HCT116 (cell line): Measurements from ENCODE around the gene ACTC1. TPM values are rescaled to one million over a fixed set of nuclear protein-coding genes. Genes with fewer than 3 reads are reported as not detected.

Experiments used
- ATAC-seq: fragments of 200-7000 bp; cut with Tn5 transposase; 2 replicates; pipeline ENCODE4 v1.9.1; 2020; ENCODE audit warnings: mild to moderate bottlenecking, moderate library complexity
- BruUV-seq: library from RNA; stranded (reverse); fragments of 400-500 nt; replicated peaks from 2 replicates; lab custom pipeline; 2021; lab: Mats Ljungman, UMichigan
- CTCF ChIA-PET: fragments of 300-600 bp; sonication (Branson Sonifier 250); formaldehyde crosslinking; loops from one replicate; lab custom pipeline; 2021; ENCODE audit warnings: antibody characterized with exemption; lab: Charles Lee
- POLR2A ChIA-PET: fragments of 300-600, 350-600 bp; sonication (Branson Sonifier 250); formaldehyde crosslinking; loops from one replicate; lab custom pipeline; 2021; ENCODE audit warnings: antibody characterized with exemption; lab: Charles Lee
- RAD21 ChIA-PET, 2 experiments: fragments of 300-600 bp; sonication (Branson Sonifier 250); formaldehyde crosslinking; loops; one replicate each; lab custom pipeline; 2023; ENCODE audit warnings: low total read pairs in 2 of 2; ENCODE audit not compliant: uncharacterized antibody in 2 of 2, unreplicated experiment in 2 of 2, low non-redundant PET in 1 of 2; lab: Charles Lee
- DNase-seq: peaks from one replicate; pipeline ENCODE4 v3.0.0-alpha.2; 2010; ENCODE audit warnings: low read depth, low spot score
- H2AFZ ChIP-seq: fragments of 200-600 bp; shearing (Covaris generic), sonication (generic); 2 replicates; pipeline ENCODE4 v1.6.1; 2017; ENCODE audit warnings: low read depth, mixed run types, mixed read lengths, antibody characterized with exemption, low read length; ENCODE audit not compliant: poor library complexity, severe bottlenecking
- H3K27ac ChIP-seq: 2 replicates; pipeline ENCODE4 v1.5.1; 2012; ENCODE audit warnings: low read depth, low read length
- H3K27me3 ChIP-seq: fragments of 200-600 bp; sonication (generic); 2 replicates; pipeline ENCODE4 v1.6.1; 2016; ENCODE audit warnings: mixed run types, low read length, mixed read lengths; ENCODE audit not compliant: insufficient read depth
- H3K36me3 ChIP-seq, 2 experiments: fragments of 200-500 bp in 1 of 2; fragments of 200-600 bp in 1 of 2; sonication (Bioruptor generic) in 1 of 2; sonication (generic) in 1 of 2; 2 replicates each; pipeline versions ENCODE4 v1.5.1 to v1.6.1; 2014 to 2016; ENCODE audit warnings: low read length in 2 of 2, inconsistent platforms in 1 of 2, mixed read lengths in 1 of 2, mixed run types in 1 of 2; ENCODE audit not compliant: insufficient read depth in 2 of 2, control insufficient read depth in 1 of 2
- H3K4me1 ChIP-seq, 2 experiments: fragments of 200-600 bp in 1 of 2; sonication (generic) in 1 of 2; 2 replicates each; pipeline versions ENCODE4 v1.5.1 to v1.6.1; 2012 to 2017; ENCODE audit warnings: low read length in 2 of 2, inconsistent platforms in 1 of 2, mild to moderate bottlenecking in 1 of 2, mixed read lengths in 1 of 2, mixed run types in 1 of 2, moderate library complexity in 1 of 2; ENCODE audit not compliant: insufficient read depth in 2 of 2, control insufficient read depth in 1 of 2
- H3K4me2 ChIP-seq: fragments of 200-600 bp; sonication (generic); 2 replicates; pipeline ENCODE4 v1.6.1; 2017; ENCODE audit warnings: mixed run types, low read length, mixed read lengths
- H3K4me3 ChIP-seq, 2 experiments: fragments of 200-600 bp in 1 of 2; sonication (generic) in 1 of 2; replicated peaks in 1 of 2; 2 replicates each; pipeline ENCODE4 v1.5.1; 2011 to 2016; ENCODE audit warnings: low read length in 2 of 2, control low read depth in 1 of 2, low read depth in 1 of 2, mild to moderate bottlenecking in 1 of 2, mixed read lengths in 1 of 2, mixed run types in 1 of 2
- H3K79me2 ChIP-seq: fragments of 200-600 bp; sonication (generic); 2 replicates; pipeline ENCODE4 v1.6.1; 2017; ENCODE audit warnings: mild to moderate bottlenecking, mixed run types, low read length, moderate library complexity, mixed read lengths; ENCODE audit not compliant: insufficient read depth
- H3K9ac ChIP-seq: fragments of 200-600 bp; sonication (generic); 2 replicates; pipeline ENCODE4 v1.6.1; 2016; ENCODE audit warnings: low read length, mixed read lengths
- H3K9me2 ChIP-seq: fragments of 200-600 bp; sonication (generic), shearing (Covaris generic); 2 replicates; pipeline ENCODE4 v1.6.1; 2017; ENCODE audit warnings: mixed run types, mild to moderate bottlenecking, moderate library complexity; ENCODE audit not compliant: insufficient read depth
- H3K9me3 ChIP-seq, 2 experiments: fragments of 200-500 bp in 1 of 2; fragments of 200-600 bp in 1 of 2; sonication (Bioruptor generic) in 1 of 2; sonication (generic) in 1 of 2; 2 replicates each; pipeline ENCODE4 v1.6.1; 2014 to 2017; ENCODE audit warnings: low read length in 2 of 2, mixed read lengths in 2 of 2, inconsistent platforms in 1 of 2, low read depth in 1 of 2, mild to moderate bottlenecking in 1 of 2, mixed run types in 1 of 2, moderate library complexity in 1 of 2; ENCODE audit not compliant: control insufficient read depth in 1 of 2, insufficient read depth in 1 of 2
- H4K20me1 ChIP-seq: fragments of 200-600 bp; sonication (generic), shearing (Covaris generic); 2 replicates; pipeline ENCODE4 v1.6.1; 2017; ENCODE audit warnings: mixed run types, mild to moderate bottlenecking, moderate library complexity; ENCODE audit not compliant: insufficient read depth
- CEBPB ChIP-seq: IDR thresholded peaks from 2 replicates; pipeline ENCODE4 v1.6.1; 2012; ENCODE audit warnings: low read depth
- EGR1 ChIP-seq: IDR thresholded peaks from 2 replicates; pipeline ENCODE4 v1.6.1; 2012; ENCODE audit warnings: low read depth
- ELF1 ChIP-seq: IDR thresholded peaks from 2 replicates; pipeline ENCODE4 v1.6.1; 2012; ENCODE audit warnings: low read depth, borderline replicate concordance
- EZH2 ChIP-seq: fragments of 200-600 bp; sonication (generic); IDR thresholded peaks from 2 replicates; pipeline ENCODE4 v1.6.1; 2017; ENCODE audit warnings: antibody characterized with exemption, mixed run types
- EZH2phosphoT487 ChIP-seq: fragments of 200-600 bp; IDR thresholded peaks from 2 replicates; pipeline ENCODE4 v1.6.1; 2018; ENCODE audit warnings: antibody characterized with exemption, borderline replicate concordance
- FOSL1 ChIP-seq: IDR thresholded peaks from 2 replicates; pipeline ENCODE4 v1.6.1; 2012; ENCODE audit warnings: low read depth
- SIN3A ChIP-seq: IDR thresholded peaks from 2 replicates; pipeline ENCODE4 v1.6.1; 2012; ENCODE audit warnings: low read depth
- SP1 ChIP-seq: IDR thresholded peaks from 2 replicates; pipeline ENCODE4 v1.6.1; 2012; ENCODE audit warnings: low read depth
- YY1 ChIP-seq: IDR thresholded peaks from 2 replicates; pipeline ENCODE4 v1.6.1; 2011; ENCODE audit warnings: low read length, low read depth, moderate library complexity, mild to moderate bottlenecking; ENCODE audit not compliant: insufficient replicate concordance; ENCODE audit errors: extremely low read depth
- ZFX ChIP-seq: fragments of 450-650 bp; IDR thresholded peaks from 2 replicates; pipeline ENCODE4 v1.6.1; 2017
- ZNF274 ChIP-seq: fragments of 200-500 bp; sonication (Bioruptor generic); IDR thresholded peaks from 2 replicates; pipeline ENCODE4 v1.6.1; 2014; ENCODE audit warnings: mild to moderate bottlenecking, low read depth, low read length, inconsistent platforms
- intact Hi-C: fragments of 100-400 bp; cut with micrococcal nuclease; formaldehyde crosslinking; loops from 2 replicates; pipeline ENCODE4 v1.10.0; 2022
- total RNA-seq: library from RNA; stranded (reverse); gene quantifications from one replicate; pipeline ENCODE4 v1.2.1, GENCODE V29; 2021; ENCODE audit not compliant: unreplicated experiment
- TF ChIP-seq, protein P1 (sequence below): IDR thresholded peaks from 2 replicates; pipeline ENCODE4 v1.6.1; 2012; ENCODE audit warnings: low read depth
- TF ChIP-seq, protein P2 (sequence below): IDR thresholded peaks from 2 replicates; pipeline ENCODE4 v1.6.1; 2012
- TF ChIP-seq, protein P3 (sequence below), 3 experiments: fragments of 200-600 bp in 1 of 3; sonication (generic) in 1 of 3; IDR thresholded peaks in 2 of 3; conservative IDR thresholded peaks in 1 of 3; 2 replicates each; pipeline ENCODE4 v1.5.1; 2012 to 2017; ENCODE audit warnings: low read depth in 2 of 3, low read length in 2 of 3, antibody characterized with exemption in 1 of 3, borderline replicate concordance in 1 of 3, control low read depth in 1 of 3, mild to moderate bottlenecking in 1 of 3, mixed read lengths in 1 of 3, mixed run types in 1 of 3, moderate library complexity in 1 of 3; ENCODE audit not compliant: insufficient read depth in 1 of 3
- TF ChIP-seq, protein P4 (sequence below): IDR thresholded peaks from 2 replicates; pipeline ENCODE4 v1.6.1; 2012

The ACTC1 gene
- total RNA-seq, 1 experiment from 2014 or later = not detected

DNA sequence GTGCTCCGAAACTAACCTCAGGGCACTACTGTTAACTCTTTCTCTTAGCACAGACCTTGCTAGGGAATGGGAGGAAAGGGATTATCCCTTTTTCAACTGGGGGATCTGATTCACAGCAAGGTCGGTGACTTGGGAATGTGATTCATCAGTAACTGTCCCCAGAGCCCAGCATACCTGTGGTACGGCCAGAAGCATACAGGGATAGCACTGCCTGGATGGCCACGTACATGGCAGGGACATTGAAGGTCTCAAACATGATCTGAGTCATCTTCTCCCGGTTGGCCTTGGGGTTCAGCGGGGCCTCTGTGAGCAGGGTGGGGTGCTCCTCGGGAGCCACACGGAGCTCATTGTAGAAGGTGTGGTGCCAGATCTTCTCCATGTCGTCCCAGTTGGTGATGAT, 2.3 kb downstream of the ACTC1 start:
- TF ChIP-seq, protein P1, sequence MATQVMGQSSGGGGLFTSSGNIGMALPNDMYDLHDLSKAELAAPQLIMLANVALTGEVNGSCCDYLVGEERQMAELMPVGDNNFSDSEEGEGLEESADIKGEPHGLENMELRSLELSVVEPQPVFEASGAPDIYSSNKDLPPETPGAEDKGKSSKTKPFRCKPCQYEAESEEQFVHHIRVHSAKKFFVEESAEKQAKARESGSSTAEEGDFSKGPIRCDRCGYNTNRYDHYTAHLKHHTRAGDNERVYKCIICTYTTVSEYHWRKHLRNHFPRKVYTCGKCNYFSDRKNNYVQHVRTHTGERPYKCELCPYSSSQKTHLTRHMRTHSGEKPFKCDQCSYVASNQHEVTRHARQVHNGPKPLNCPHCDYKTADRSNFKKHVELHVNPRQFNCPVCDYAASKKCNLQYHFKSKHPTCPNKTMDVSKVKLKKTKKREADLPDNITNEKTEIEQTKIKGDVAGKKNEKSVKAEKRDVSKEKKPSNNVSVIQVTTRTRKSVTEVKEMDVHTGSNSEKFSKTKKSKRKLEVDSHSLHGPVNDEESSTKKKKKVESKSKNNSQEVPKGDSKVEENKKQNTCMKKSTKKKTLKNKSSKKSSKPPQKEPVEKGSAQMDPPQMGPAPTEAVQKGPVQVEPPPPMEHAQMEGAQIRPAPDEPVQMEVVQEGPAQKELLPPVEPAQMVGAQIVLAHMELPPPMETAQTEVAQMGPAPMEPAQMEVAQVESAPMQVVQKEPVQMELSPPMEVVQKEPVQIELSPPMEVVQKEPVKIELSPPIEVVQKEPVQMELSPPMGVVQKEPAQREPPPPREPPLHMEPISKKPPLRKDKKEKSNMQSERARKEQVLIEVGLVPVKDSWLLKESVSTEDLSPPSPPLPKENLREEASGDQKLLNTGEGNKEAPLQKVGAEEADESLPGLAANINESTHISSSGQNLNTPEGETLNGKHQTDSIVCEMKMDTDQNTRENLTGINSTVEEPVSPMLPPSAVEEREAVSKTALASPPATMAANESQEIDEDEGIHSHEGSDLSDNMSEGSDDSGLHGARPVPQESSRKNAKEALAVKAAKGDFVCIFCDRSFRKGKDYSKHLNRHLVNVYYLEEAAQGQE = no peak
- TF ChIP-seq ZNF274 (no peak), CEBPB (no peak), ZFX (no peak), YY1 (no peak), SP1 (no peak), ELF1 (no peak), EZH2 (no peak), EGR1 (no peak), SIN3A (no peak), FOSL1 (no peak), EZH2phosphoT487 (no peak)
- TF ChIP-seq, protein P2, sequence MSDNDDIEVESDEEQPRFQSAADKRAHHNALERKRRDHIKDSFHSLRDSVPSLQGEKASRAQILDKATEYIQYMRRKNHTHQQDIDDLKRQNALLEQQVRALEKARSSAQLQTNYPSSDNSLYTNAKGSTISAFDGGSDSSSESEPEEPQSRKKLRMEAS = no peak
- TF ChIP-seq, protein P3, sequence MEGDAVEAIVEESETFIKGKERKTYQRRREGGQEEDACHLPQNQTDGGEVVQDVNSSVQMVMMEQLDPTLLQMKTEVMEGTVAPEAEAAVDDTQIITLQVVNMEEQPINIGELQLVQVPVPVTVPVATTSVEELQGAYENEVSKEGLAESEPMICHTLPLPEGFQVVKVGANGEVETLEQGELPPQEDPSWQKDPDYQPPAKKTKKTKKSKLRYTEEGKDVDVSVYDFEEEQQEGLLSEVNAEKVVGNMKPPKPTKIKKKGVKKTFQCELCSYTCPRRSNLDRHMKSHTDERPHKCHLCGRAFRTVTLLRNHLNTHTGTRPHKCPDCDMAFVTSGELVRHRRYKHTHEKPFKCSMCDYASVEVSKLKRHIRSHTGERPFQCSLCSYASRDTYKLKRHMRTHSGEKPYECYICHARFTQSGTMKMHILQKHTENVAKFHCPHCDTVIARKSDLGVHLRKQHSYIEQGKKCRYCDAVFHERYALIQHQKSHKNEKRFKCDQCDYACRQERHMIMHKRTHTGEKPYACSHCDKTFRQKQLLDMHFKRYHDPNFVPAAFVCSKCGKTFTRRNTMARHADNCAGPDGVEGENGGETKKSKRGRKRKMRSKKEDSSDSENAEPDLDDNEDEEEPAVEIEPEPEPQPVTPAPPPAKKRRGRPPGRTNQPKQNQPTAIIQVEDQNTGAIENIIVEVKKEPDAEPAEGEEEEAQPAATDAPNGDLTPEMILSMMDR (IDR thresholded peaks at IDR 0.05 in 2 of 3, conservative IDR thresholded peaks at IDR 0.05 in 1 of 3; ENCODE audit: borderline replicate concordance in 1 of 3, insufficient read depth in 1 of 3, low read depth in 2 of 3, low read length in 2 of 3) = no peak
- TF ChIP-seq, protein P4, sequence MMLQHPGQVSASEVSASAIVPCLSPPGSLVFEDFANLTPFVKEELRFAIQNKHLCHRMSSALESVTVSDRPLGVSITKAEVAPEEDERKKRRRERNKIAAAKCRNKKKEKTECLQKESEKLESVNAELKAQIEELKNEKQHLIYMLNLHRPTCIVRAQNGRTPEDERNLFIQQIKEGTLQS = no peak
- RAD21 ChIA-PET = no interaction called here

More for the DNA sequence above, 2.3 kb downstream of the ACTC1 start:
- H4K20me1 ChIP-seq = no peaks in the 10 kb centered on the region
- ATAC-seq (no peak), DNase-seq (no peak)
- no peaks in the 10 kb centered on the region for H3K9me3 ChIP-seq
- H3K4me2 ChIP-seq = no peak overlapping the region
- ChIA-PET CTCF (no interaction called here), POLR2A (no interaction called here)
- no peak overlapping the region for H3K4me3 ChIP-seq
- H3K79me2 ChIP-seq = no peaks in the 10 kb centered on the region
- no peak overlapping the region for H3K27ac ChIP-seq
- no peaks in the 10 kb centered on the region for H3K9me2 ChIP-seq
- H3K27me3 ChIP-seq = peaks cover 74% of the 10 kb centered on the region
- BruUV-seq = no TSS peak
- H3K9ac ChIP-seq = no peak overlapping the region
- H3K4me1 ChIP-seq = no peaks in the 10 kb centered on the region
- intact Hi-C loops = no loop called here
- H2AFZ ChIP-seq = no peak overlapping the region
- H3K36me3 ChIP-seq = no peaks in the 10 kb centered on the region
